ENCODE results near the gene ATP8A1.

- TF ChIP-seq CTCF (IDR thresholded peaks at IDR 0.05 in 8 of 11, conservative IDR thresholded peaks at IDR 0.05 in 3 of 11) (no peak), POLR2AphosphoS5 (IDR thresholded peaks at IDR 0.05) (no peak), POLR2A (IDR thresholded peaks at IDR 0.05) (no peak)
These were observed 259.9 kb downstream of the ATP8A1 start, which contains the start of gene SHISA3 for GRCh38 chr4:42396752-42397634.
